BLaER1 treated with 17β-estradiol and CSF1 and Interleukin-3, amounts not matched to agents 10 nM and 100 nM (cell line): ENCODE results near the gene ABHD12B.

Source experiments
- H3K27ac ChIP-seq, 11 experiments: shearing (Covaris generic); formaldehyde crosslinking; 2 replicates each; pipeline ENCODE4 v1.8.1; 2022
- H3K27me3 ChIP-seq, 11 experiments: shearing (Covaris generic); formaldehyde crosslinking; 2 replicates each; pipeline ENCODE4 v1.8.1; 2022
- H3K36me3 ChIP-seq, 11 experiments: shearing (Covaris generic); formaldehyde crosslinking; 2 replicates each; pipeline ENCODE4 v1.8.1; 2022
- H3K4me1 ChIP-seq, 10 experiments: shearing (Covaris generic); formaldehyde crosslinking; 2 replicates each; pipeline ENCODE4 v1.8.1; 2022
- H3K4me2 ChIP-seq, 11 experiments: shearing (Covaris generic); formaldehyde crosslinking; 2 replicates each; pipeline ENCODE4 v1.8.1; 2022
- H3K4me3 ChIP-seq, 10 experiments: shearing (Covaris generic); formaldehyde crosslinking; 2 replicates each; pipeline ENCODE4 v1.8.1; 2022
- H3K9ac ChIP-seq, 11 experiments: shearing (Covaris generic); formaldehyde crosslinking; 2 replicates each; pipeline ENCODE4 v1.8.1; 2022
- H3K9me3 ChIP-seq, 11 experiments: shearing (Covaris generic); formaldehyde crosslinking; replicated peaks in 1 of 11; 2 replicates each; pipeline ENCODE4 v1.8.1; 2022
- H4K20me1 ChIP-seq, 11 experiments: shearing (Covaris generic); formaldehyde crosslinking; 2 replicates each; pipeline ENCODE4 v1.8.1; 2022
- Cebpa-rat ChIP-seq, 11 experiments: shearing (Covaris generic); IDR thresholded peaks; 2 replicates each; pipeline ENCODE4 v1.8.1; 2022

The ABHD12B gene

DNA sequence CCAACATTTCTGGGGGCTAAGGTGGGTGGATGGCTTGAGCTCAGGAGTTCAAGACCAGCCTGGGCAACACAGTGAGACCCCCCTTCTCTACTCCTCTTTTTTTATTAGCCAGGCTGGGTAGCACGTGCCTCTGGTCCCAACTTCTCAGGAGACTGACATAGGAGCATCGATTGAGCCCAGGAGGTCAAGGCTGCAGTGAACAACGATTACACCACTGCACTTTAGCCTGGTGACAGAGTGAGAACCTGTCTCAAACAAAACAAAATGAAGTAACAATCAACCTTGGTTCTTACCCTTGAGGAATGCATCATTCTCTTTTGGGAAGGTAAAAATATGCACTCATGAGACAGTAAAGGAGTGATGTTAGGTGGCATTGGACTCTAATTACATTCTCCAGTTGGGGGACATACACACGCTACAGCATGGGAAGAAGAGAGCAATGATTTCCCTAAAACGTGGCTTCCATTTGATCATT, 37.0 kb upstream of the ABHD12B start:
- Histone ChIP-seq H4K20me1 (peaks cover 5 to 6% (median 5%) of the 10 kb centered on the region in 11 experiments; a peak in 18 of 22 replicates), H3K36me3 (no peaks in the 10 kb centered on the region), H3K4me1 (peaks cover 35 to 54% (median 47%) of the 10 kb centered on the region in 10 experiments), H3K27me3 (peaks cover 0 to 3% (median 0%) of the 10 kb centered on the region in 11 experiments; a peak in 1 of 22 replicates), H3K4me2 (peak overlapping the region; percentile 49 to 78 (median 67)), H3K4me3 (no peak overlapping the region; a peak in 1 of 20 replicates), H3K27ac (peak overlapping the region in 9 of 11 experiments; percentile 50 to 79 (median 67); a peak in 19 of 22 replicates), H3K9ac (peak overlapping the region in 8 of 11 experiments; percentile 20 to 59 (median 38); a peak in 9 of 22 replicates), H3K9me3 (no peaks in the 10 kb centered on the region)
- TF ChIP-seq Cebpa-rat (IDR thresholded peaks at IDR 0.05), result no peak

DNA sequence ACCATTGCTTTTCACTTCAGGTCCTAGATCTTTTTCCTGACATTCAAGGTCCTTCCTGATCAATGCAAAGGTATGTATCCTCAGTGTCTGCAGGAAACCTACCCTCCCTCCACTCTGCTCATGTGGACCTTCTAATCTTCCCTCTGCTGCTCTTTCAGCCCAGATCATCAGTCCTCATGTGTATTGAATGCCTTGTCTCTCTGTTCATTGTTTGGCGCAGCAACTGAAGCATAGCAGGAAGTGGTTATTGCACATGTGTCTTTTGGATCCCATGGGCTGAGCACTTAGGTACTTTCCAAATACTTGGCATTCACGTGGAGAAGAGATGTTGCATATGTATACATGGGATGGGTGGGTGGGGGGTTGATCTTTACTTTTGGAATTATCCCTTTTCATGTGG, 36.6 kb upstream of the ABHD12B start:
- Histone ChIP-seq H3K4me1 (peaks cover 35 to 54% (median 47%) of the 10 kb centered on the region in 10 experiments), H3K4me2 (peak overlapping the region; percentile 49 to 78 (median 67)), H3K36me3 (no peaks in the 10 kb centered on the region), H3K27ac (peak overlapping the region in 9 of 11 experiments; percentile 56 to 79 (median 69); a peak in 19 of 22 replicates), H3K4me3 (no peak overlapping the region; a peak in 1 of 20 replicates), H3K9me3 (no peaks in the 10 kb centered on the region), H3K27me3 (peaks cover 0 to 3% (median 0%) of the 10 kb centered on the region in 11 experiments; a peak in 1 of 22 replicates), H4K20me1 (peaks cover under 1 to 2% (median 1%) of the 10 kb centered on the region in 11 experiments; a peak in 16 of 22 replicates), H3K9ac (peak overlapping the region in 8 of 11 experiments; percentile 20 to 59 (median 38); a peak in 9 of 22 replicates)
- TF ChIP-seq Cebpa-rat (IDR thresholded peaks at IDR 0.05), result peak in 2 of 11 experiments; percentile 23 to 35; a peak in 2 of 22 replicates

DNA sequence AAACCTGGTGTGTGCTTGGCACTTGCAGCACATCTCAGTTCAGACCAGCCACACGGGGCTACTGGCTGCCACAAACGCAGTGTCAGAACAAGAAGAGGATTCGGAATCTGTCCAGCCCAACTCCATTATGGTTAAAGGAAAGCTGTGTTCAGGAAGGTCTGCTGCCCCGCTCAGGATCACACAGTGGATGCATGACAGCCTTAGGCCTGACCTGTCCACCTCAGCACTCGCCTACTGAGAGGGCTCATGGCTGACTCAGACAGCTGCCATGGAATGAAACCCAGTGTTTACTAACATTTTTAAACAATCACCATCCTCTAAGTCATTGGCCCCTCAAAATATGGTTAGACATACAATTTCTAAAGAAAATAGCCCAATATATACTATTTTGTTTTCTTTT, 35.3 kb upstream of the ABHD12B start:
- no peak overlapping the region for H3K9ac ChIP-seq
- TF ChIP-seq Cebpa-rat (IDR thresholded peaks at IDR 0.05), result no peak
- H3K27ac ChIP-seq, result peak overlapping the region in 2 of 11 experiments; percentile 72 to 74; a peak in 3 of 22 replicates
- no peaks in the 10 kb centered on the region for H3K36me3 ChIP-seq
- H3K4me1 ChIP-seq, result peaks cover 35 to 52% (median 45%) of the 10 kb centered on the region in 10 experiments
- H3K4me3 ChIP-seq, result no peak overlapping the region
- H3K9me3 ChIP-seq, result no peaks in the 10 kb centered on the region
- peak overlapping the region in 3 of 11 experiments; percentile 67 to 77 (median 74); a peak in 2 of 22 replicates for H3K4me2 ChIP-seq
- peaks cover 0 to 3% (median 0%) of the 10 kb centered on the region in 11 experiments; a peak in 1 of 22 replicates for H3K27me3 ChIP-seq
- no peaks in the 10 kb centered on the region for H4K20me1 ChIP-seq

DNA sequence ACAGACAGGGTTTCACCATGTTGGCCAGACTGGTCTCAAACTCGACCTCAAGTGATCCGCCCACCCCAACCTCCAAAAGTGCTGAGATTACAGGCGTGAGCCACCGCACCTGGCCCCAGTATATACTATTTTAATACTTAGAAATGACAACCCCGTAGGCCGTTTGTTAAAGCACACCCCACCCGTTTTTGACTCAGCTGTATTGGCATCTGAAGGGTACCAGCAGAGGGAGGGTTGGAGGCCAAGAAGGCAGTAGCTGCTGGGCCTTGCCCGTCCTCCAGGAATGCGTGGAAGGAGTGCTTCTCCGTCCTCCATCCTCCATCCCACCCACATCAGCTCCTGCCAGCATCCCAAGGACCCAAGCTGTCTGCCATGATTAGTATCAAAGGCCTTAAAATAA, 34.6 kb upstream of the ABHD12B start:
- Histone ChIP-seq H4K20me1 (no peaks in the 10 kb centered on the region), H3K27me3 (peaks cover 0 to 3% (median 0%) of the 10 kb centered on the region in 11 experiments; a peak in 1 of 22 replicates), H3K27ac (no peak overlapping the region; a peak in 1 of 22 replicates)

DNA sequence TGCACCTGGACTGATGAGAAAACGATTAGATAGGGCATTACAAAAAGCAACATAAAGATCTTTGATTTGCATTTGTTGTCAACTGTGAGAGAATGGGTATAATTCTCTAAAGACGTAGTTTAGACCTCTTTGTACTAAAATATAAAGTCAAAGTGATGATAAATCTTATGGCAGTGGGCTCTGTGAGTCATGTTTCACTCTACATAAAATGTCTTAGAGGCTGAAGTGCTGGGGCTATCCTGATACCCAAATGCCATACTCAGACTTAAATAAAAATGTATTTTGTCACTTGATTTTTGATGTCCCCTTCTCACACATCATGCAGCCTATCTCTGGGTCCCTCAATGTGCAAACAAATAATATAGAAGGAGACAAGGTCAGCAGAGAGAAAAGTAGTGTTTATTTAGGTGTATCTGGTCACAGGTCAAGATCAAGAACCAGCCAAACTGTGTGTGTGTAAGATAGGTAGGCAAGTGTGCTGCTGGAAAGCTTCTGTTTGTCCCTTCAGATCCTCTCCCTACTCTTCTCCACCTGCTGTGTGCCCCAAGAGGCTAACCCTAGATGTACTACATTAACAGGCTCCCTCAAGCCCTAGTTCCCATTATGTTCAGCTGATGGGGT, 33.9 kb upstream of the ABHD12B start:
- Histone ChIP-seq H3K9me3 (no peaks in the 10 kb centered on the region), H3K4me2 (0 out of 22 replicates have a peak overlapping the region, but pooled peaks of 1 of the 11 experiments have one; percentile 47), H3K27me3 (no peaks in the 10 kb centered on the region), H3K9ac (no peak overlapping the region), H3K36me3 (no peaks in the 10 kb centered on the region), H3K4me1 (peaks cover 23 to 38% (median 31%) of the 10 kb centered on the region in 10 experiments), H3K4me3 (no peak overlapping the region), H4K20me1 (no peaks in the 10 kb centered on the region), H3K27ac (no peak overlapping the region)
- no peak for TF ChIP-seq Cebpa-rat (IDR thresholded peaks at IDR 0.05)

More for the DNA sequence above, 34.6 kb upstream of the ABHD12B start:
- H3K9ac ChIP-seq, result no peak overlapping the region
- no peaks in the 10 kb centered on the region for H3K36me3 ChIP-seq
- H3K9me3 ChIP-seq, result no peaks in the 10 kb centered on the region
- no peak overlapping the region for H3K4me2 ChIP-seq
- peaks cover 28 to 44% (median 38%) of the 10 kb centered on the region in 10 experiments for H3K4me1 ChIP-seq
- 0 out of 22 replicates have a peak, but pooled peaks of 1 of the 11 experiments have one; percentile 2 for TF ChIP-seq Cebpa-rat (IDR thresholded peaks at IDR 0.05)
- no peak overlapping the region for H3K4me3 ChIP-seq

DNA sequence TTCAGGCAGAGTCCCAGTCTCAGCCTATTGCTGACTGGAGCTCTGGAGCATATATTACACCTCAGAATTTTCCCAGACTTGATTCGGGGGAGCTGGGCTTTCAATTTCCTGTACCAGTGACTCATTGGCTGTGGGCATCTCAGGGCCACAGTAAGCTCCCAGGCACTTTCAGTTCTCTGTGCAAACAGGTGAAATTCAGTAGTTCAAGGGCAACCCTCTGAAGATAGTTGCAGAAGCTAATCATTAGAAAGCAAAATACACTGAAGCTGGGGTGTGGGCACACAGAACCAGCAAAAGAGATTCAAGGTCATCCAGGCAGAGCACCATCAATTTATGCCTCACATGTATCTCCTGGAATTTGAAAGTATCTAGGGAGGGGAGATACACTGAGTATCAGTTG, 32.8 kb upstream of the ABHD12B start:
- Histone ChIP-seq H3K4me3 (no peak overlapping the region), H3K36me3 (no peaks in the 10 kb centered on the region), H3K9me3 (no peaks in the 10 kb centered on the region), H3K27me3 (no peaks in the 10 kb centered on the region), H3K9ac (no peak overlapping the region), H3K4me1 (peaks cover 21 to 31% (median 26%) of the 10 kb centered on the region in 10 experiments), H3K4me2 (peak overlapping the region in 5 of 11 experiments; percentile 46 to 62 (median 51); a peak in 10 of 22 replicates), H4K20me1 (no peaks in the 10 kb centered on the region), H3K27ac (no peak overlapping the region)
- no peak for TF ChIP-seq Cebpa-rat (IDR thresholded peaks at IDR 0.05)

DNA sequence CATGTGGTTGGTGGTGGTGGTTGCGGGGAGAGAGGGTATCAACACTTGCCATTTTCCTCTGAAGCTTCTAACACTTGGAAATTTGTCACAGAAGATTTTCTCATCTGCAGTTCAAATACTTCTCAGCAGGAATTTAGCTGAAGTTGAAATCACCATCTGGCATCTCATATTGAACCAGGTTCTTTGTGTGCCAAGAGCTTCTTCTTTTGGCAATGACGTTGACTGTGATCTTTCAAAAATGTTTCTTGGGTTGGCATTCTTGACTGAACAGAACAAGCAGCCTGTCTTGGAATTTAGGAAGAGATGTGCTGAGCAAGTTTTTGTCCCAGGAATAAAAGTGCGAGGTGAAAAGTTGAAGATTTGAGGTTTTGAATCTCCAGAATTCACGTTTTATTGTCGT, 32.2 kb upstream of the ABHD12B start:
- H3K27ac ChIP-seq, result no peak overlapping the region
- no peaks in the 10 kb centered on the region for H3K27me3 ChIP-seq
- no peak overlapping the region for H3K4me2 ChIP-seq
- H3K4me1 ChIP-seq, result peaks cover 15 to 28% (median 20%) of the 10 kb centered on the region in 10 experiments
- H3K9ac ChIP-seq, result no peak overlapping the region
- no peaks in the 10 kb centered on the region for H3K9me3 ChIP-seq
- H3K36me3 ChIP-seq, result no peaks in the 10 kb centered on the region
- no peak for TF ChIP-seq Cebpa-rat (IDR thresholded peaks at IDR 0.05)
- no peak overlapping the region for H3K4me3 ChIP-seq
- H4K20me1 ChIP-seq, result no peaks in the 10 kb centered on the region

DNA sequence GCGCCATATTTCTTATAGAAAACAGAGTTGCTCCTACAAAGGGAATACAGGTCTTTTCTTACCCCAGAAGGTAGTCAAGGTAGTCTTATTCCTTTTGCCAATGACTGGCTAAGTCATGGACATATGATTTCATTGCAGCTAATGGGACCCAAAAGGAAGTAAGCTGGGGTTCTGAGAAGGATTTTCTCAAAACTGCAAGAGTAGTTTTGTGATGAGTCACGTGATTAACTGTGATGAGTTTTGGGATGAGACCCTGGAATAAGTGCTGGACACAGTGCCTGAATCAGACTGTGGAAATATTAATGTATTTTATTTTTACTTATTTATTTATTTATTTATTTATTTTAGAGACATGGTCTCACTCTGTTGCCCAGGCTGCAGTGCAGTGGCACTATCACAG, 27.5 kb upstream of the ABHD12B start:
- no peaks in the 10 kb centered on the region for H3K36me3 ChIP-seq
- no peaks in the 10 kb centered on the region for H3K27me3 ChIP-seq
- H3K4me2 ChIP-seq, result no peak overlapping the region
- 0 out of 20 replicates have a peak, but pooled peaks cover 0 to under 1% (median 0%) of the 10 kb centered on the region in 10 experiments for H3K4me1 ChIP-seq
- H3K9ac ChIP-seq, result no peak overlapping the region
- no peak overlapping the region for H3K4me3 ChIP-seq
- TF ChIP-seq Cebpa-rat (IDR thresholded peaks at IDR 0.05), result no peak
- no peaks in the 10 kb centered on the region for H4K20me1 ChIP-seq
- H3K27ac ChIP-seq, result no peak overlapping the region
- H3K9me3 ChIP-seq, result no peaks in the 10 kb centered on the region

DNA sequence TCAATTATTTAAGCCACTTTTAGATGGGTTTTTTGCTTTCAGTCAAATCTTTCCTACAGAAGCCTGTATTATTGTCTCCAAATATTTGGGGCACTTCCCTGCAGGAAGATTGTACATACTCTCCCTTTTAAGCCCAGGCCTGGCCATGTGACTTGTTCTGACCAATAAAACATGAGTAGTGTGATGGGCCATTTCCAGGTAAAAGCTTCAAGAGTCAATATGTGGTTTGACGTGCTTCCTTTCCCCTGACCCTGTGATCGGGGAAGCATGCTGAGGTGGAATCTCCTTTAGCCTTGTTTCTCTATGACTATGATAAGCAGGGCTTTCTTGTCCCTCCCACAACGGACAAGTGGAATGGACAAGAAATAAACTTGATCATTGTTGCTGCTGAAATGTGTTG, 26.7 kb upstream of the ABHD12B start:
- Histone ChIP-seq H3K4me2 (no peak overlapping the region), H3K27ac (no peak overlapping the region), H3K4me3 (no peak overlapping the region), H3K4me1 (no peaks in the 10 kb centered on the region), H3K9ac (no peak overlapping the region), H3K27me3 (no peaks in the 10 kb centered on the region), H3K36me3 (no peaks in the 10 kb centered on the region), H4K20me1 (no peaks in the 10 kb centered on the region), H3K9me3 (no peaks in the 10 kb centered on the region)
- no peak for TF ChIP-seq Cebpa-rat (IDR thresholded peaks at IDR 0.05)
